Fibroblast of gingiva (primary cell): ENCODE data around the gene FNIP1.
"Not testable (repeated sequence)": the region's sequence is repeated elsewhere in the genome, so short reads cannot be mapped to it uniquely, and the experiment has no call there.

Source experiments
- DNase-seq: peaks from one replicate; pipeline ENCODE4 v3.0.0-alpha.2; 2011; ENCODE audit warnings: low read depth

Gene FNIP1

GRCh38 chr5:131796793-131797693 is at the start of gene FNIP1:
FNIP1 (minus strand) TSS chr5:131797017; CDS start chr5:131796921, 96 bp downstream.
- peak; percentile 97 for DNase-seq

DNA sequence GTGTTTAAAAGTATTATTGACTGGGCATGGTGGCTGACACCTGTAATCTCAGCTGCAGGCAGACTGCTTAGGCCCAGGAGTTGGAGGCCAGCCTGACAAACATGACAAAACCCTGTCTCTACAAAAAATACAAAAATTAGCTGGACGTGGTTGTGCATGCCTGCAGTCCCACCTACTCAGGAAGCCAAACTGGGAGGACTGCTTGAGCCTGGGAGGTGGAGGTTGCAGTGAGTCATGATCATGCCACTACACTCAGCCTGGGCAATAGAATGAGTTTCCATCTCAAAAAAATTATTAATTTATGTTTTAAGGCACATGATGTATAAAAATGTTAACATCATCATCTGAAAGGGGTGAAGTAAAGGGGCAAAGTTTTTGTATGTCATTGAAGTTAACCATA is 49.7 kb upstream of the FNIP1 start:
- no peak for DNase-seq

GRCh38 chr5:131845828-131846227 is 49.0 kb upstream of the FNIP1 start:
- DNase-seq, result no peak

DNA sequence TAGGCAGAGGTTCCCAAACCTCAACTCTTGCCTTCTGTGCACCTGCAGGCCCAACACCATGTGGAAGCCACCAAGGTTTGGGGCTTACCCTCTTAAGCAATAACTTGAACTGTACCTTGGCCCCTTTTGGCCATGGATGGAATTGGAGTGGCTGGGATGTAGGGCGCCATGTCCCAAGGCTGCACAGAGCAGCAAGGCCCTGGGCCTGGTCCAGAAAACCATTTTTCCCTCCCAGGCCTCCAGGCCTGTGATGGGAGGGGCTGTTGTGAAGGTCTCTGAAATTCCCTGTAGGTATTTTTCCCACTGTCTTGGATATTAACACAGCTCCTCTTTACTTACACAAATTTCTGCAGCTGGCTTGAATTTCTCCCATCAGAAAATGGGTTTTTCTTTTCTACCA is 46.2 kb upstream of the FNIP1 start:
- DNase-seq, result not testable (repeated sequence)

- not testable (repeated sequence) for DNase-seq
Observed at GRCh38 chr5:131832702-131833101, 35.9 kb upstream of the FNIP1 start.

DNA sequence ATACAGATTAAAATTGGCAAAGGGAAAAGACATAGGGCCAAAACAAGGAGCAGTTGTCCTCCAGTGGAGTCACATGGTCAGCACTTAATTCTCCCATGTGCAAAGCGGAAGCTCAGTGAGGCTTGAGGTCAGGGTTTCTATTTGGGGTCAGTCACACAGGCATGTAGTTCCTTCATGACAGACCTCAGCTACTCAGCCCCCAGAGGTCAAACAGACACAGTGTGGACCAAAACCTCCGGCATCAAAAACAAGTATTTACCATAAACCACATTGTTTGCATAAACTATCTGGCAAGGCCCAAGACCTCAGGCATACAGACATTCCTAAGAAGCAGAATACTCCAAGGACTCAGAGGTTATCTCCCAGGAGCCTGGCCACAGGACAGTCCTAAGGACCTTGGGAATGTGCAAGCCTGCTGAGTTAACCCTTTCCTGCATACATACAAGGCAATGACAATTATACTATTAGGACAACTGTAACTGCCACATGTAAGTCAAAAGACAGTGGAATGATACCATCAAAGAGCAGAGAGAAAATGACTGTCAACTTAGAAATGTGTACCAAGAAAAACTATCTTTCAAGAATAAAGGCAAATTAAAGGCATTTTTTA is 28.7 kb upstream of the FNIP1 start:
- no peak for DNase-seq

- DNase-seq, result no peak
Observed at GRCh38 chr5:131824631-131825030, 27.8 kb upstream of the FNIP1 start.

DNA sequence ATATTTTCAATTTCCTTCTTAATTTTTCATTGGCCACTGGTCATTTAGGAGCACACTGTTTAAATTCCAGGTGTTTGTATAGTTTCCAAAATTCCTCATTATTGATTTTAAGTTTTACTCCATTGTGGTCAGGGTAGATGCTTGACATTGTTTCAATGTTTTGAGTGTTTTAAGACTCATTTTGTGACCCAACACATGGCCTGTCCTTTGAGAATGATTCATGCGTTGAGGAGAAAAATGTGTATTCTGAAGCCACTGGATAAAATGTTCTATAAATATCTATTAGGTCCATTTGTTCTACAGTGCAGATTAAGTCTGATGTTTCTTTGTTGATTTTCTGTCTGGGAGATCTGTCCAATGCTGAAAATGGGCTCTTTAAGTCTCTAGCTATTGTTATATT is 24.4 kb upstream of the FNIP1 start:
- peak; percentile 16 for DNase-seq

GRCh38 chr5:131818001-131818724 is 21.3 kb upstream of the FNIP1 start:
- no peak for DNase-seq

DNA sequence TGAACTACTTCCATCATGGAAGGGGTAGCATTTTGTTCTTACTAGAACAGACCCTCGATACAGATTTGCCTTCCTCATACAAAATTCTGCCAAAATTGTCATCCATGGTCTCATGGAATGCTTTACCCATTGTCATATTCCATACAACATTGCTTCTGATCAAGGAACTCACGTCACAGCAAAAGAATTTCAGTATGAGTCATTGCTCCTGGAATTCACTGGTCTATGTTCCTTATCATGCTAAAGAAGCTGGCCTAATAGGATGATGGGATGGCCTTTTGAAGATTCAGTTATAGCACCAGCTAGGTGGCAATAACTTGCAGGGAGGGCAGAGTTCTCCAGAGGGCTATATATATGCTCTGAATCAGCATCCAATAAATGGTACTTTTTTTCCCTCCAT is 18.2 kb upstream of the FNIP1 start:
- peak; percentile 61 for DNase-seq

DNA sequence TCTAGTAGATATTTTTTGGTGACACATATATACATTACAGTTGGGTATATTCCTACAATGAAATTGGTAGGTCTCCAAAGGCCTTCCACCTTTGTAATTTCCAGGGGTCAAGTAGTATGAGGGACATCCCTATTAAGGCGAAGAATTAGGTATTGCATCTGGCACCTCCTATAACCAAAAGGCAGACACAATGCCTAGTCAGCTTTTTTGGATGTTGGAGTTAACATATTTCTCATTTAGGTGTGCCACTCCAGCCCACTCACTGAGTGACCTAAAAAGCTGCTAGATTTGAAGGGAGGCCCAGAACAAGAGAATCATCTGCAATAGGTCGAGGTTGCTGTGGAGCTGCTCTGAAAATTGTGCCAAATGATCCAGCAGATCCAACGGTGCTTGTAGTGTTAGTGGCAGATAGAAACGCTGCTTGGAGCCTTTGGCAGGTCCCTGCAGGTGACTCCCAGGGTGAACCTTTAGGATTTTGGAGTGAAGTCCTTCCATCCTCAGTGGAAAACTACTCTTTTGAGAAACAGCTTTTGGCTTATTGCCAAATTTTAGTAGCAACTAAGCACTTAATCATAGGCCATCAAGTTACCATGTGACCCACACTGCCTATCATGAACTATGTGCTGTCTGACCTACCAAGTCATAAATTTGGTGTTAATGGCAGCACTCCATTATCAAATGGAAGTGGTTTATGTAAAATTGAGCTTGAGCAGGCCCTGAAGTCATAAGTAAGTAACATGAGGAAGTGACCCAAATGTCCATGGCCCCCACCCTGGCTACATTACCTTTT is 15.7 kb upstream of the FNIP1 start:
- no peak for DNase-seq

GRCh38 chr5:131810510-131811249 is 13.9 kb upstream of the FNIP1 start:
- DNase-seq, result peak; percentile 47

DNA sequence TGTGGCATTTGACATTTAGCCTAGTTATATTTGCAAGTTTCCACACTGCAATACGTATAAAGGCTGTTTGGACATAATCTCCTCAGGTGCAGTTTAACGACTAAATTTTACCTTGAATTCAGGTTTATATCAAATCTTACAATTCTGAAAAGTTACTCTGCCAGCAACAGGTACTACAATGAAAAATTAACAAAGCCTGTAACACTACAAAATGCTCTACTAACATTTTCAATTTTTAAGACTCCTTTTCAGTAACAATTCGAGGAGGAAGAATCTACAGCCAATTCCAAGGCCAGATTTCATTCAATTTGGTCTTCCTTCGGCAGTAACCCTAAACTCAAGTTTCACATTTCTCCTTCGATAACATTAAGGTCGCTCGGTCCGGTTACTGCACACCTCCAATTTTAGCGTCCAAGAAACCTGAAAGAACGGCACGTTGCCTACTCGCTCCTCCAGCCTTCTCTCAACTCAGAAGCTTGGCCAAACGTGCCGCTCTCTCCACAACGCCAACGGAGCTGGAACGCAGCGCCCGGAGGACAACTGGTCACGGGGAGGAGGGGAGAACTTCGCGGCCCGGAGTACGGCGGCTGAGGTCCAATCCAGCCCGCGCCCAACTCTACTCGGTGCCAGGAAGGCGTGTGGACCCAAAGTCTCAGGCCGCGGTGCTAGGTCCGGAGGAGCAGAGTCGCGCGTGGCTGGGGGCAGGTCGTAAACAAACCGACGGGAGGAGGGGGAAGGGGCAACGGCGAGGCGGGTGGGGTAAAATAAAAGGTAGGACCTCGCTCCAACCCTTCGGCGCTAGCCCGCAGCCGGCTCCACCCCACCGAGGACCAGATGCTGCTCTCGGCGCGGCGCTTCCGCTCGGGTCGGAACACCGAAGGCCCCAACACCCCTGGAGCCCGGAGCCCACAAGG is 681 bp downstream of the FNIP1 start:
- DNase-seq, result peak; percentile 53

GRCh38 chr5:131795228-131795627 is 1.6 kb downstream of the FNIP1 start:
- no peak for DNase-seq

DNA sequence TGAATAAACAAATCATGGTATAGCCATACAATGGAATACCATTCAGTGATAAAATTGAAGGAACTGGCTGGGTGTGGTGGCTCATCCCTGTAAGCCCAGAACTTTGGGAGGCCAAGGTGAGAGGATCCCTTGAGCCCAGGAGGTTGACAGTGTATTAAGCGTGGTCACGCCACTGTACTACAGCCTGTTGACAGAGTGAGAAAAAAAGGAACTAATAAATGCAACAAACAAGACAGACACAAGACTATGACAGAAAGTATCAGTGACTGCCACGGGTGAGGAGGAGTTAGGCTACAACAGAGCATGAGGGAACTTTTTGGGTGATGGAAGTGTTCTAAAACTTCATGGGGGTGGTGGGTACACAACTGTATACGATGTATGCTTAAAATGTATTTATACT is 2.2 kb downstream of the FNIP1 start:
- no peak for DNase-seq

GRCh38 chr5:131792896-131793295 is 3.9 kb downstream of the FNIP1 start:
- DNase-seq, result no peak

GRCh38 chr5:131791866-131792265 is 5.0 kb downstream of the FNIP1 start:
- DNase-seq, result no peak

DNA sequence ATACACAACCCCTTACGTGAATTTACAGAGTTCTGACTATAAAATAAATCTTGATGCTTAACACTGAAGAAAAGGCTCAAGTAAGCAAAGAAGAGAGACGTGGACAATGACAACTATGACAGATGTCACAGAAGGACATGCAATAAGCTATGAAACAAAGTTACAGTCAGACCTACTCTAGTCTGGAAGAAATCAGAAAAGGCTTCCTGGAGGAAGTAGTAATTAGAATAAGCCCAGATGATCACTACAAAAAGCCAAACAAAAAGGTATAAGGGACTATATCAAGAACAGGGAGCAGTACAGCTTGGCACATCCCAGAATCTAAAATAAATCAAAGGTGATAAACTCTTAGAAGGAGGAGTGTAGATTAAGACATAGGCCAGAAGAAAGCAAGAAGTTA is 6.3 kb downstream of the FNIP1 start:
- DNase-seq, result no peak

DNA sequence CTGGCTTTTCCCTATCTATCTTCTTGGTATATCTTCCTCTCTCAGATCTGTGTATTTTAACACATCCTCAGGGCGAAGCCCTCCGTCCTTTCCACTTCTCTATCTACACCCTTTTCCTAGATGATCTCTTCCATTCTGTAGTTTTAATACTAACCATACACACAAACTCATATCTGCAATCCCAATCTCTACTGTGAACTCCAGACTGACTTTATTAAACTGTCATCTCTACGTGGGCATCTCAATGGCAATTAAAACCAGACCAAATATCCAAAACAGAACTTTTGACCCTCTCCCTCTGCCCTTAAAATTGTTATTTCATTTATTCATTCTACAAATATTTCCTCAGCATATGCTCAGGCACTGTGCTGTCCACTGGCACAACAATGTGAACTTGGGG is 7.1 kb downstream of the FNIP1 start:
- DNase-seq, result no peak

- no peak for DNase-seq
Observed at GRCh38 chr5:131787736-131788135, 9.1 kb downstream of the FNIP1 start.
